CD4-positive, alpha-beta T cell (primary cell): ENCODE results near the gene TMEM126B. TPM values are rescaled to one million over a fixed set of nuclear protein-coding genes. Genes with fewer than 3 reads are reported as not detected.
"Not testable (repeated sequence)": the region's sequence is repeated elsewhere in the genome, so short reads cannot be mapped to it uniquely, and the experiment has no call there.

Experiments
- ATAC-seq: fragments of 200-7000 bp; cut with Tn5 transposase; one replicate; pipeline ENCODE4 v1.10.0; 2022; ENCODE audit warnings: mild to moderate bottlenecking; ENCODE audit not compliant: poor library complexity
- CTCF ChIA-PET: fragments of 350-600 bp; sonication (Branson Sonifier 250); formaldehyde crosslinking; loops from one replicate; lab custom pipeline; 2021; ENCODE audit warnings: antibody characterized with exemption, inconsistent platforms; lab: Charles Lee
- POLR2A ChIA-PET: fragments of 350-600 bp; sonication (Branson Sonifier 250); formaldehyde crosslinking; loops from one replicate; lab custom pipeline; 2021; ENCODE audit warnings: antibody characterized with exemption, inconsistent platforms; lab: Charles Lee
- DNase-seq, 14 experiments: peaks; one replicate each; pipeline ENCODE4 v3.0.0-alpha.2; 2013 to 2020; ENCODE audit warnings: mixed read lengths in 2 of 14
- H3K27ac ChIP-seq, 2 donors: one replicate each; pipeline versions ENCODE4 v1.5.1 to v1.7.0; 2013; ENCODE audit warnings: low read length in 2 of 2, low read depth in 1 of 2, mild to moderate bottlenecking in 1 of 2
- H3K27me3 ChIP-seq, 2 experiments: 1 replicate in 1 of 2; 2 replicates in 1 of 2; pipeline versions ENCODE4 v1.6.1 to v1.7.0; 2013; ENCODE audit warnings: low read length in 2 of 2, control low read depth in 1 of 2, mild to moderate bottlenecking in 1 of 2, moderate library complexity in 1 of 2; ENCODE audit not compliant: insufficient read depth in 2 of 2, control insufficient read depth in 1 of 2
- H3K36me3 ChIP-seq: one replicate; pipeline ENCODE4 v1.6.1; 2013; ENCODE audit warnings: low read length, control low read depth; ENCODE audit not compliant: insufficient read depth
- H3K4me1 ChIP-seq: one replicate; pipeline ENCODE4 v1.6.1; 2013; ENCODE audit warnings: low read length, control low read depth; ENCODE audit not compliant: insufficient read depth
- H3K4me3 ChIP-seq: one replicate; pipeline ENCODE4 v1.5.1; 2013; ENCODE audit warnings: mild to moderate bottlenecking, low read length, moderate library complexity
- H3K9me3 ChIP-seq, 2 experiments: 1 replicate in 1 of 2; 2 replicates in 1 of 2; pipeline versions ENCODE4 v1.6.1 to v1.7.0; 2013; ENCODE audit warnings: low read length in 2 of 2, mild to moderate bottlenecking in 2 of 2, control low read depth in 1 of 2, moderate library complexity in 1 of 2; ENCODE audit not compliant: control insufficient read depth in 1 of 2, insufficient read depth in 1 of 2
- H3K27ac Mint-ChIP-seq: one replicate; pipeline ENCODE4 v1.8.0; 2020; ENCODE audit warnings: mixed read lengths
- H3K27me3 Mint-ChIP-seq: one replicate; pipeline ENCODE4 v1.8.0; 2021; ENCODE audit warnings: mixed read lengths
- H3K36me3 Mint-ChIP-seq: one replicate; pipeline ENCODE4 v1.8.0; 2021; ENCODE audit warnings: low read depth, mixed read lengths
- H3K4me1 Mint-ChIP-seq: one replicate; pipeline ENCODE4 v1.8.0; 2021; ENCODE audit warnings: low read depth, mixed read lengths
- H3K4me3 Mint-ChIP-seq: one replicate; pipeline ENCODE4 v1.8.0; 2020; ENCODE audit warnings: mild to moderate bottlenecking, mixed read lengths
- H3K9me3 Mint-ChIP-seq: one replicate; pipeline ENCODE4 v1.8.0; 2020; ENCODE audit warnings: mixed read lengths
- intact Hi-C, 2 experiments: fragments of 100-400 bp; cut with DNase I in 1 of 2; cut with micrococcal nuclease in 1 of 2; formaldehyde crosslinking; loops; one replicate each; pipeline versions ENCODE4 v1.15.1 to v1.9.0; 2023 to 2025; cut with DNase I, micrococcal nuclease
- total RNA-seq, 174 experiments: library from RNA in 2 of 174; stranded (reverse) in 2 of 174; gene quantifications; one replicate each; pipeline ENCODE4 v1.2.3 and lab custom pipeline; 2021 to 2026
- TF ChIP-seq, protein P1 (sequence below): fragments of 200-600 bp; IDR thresholded peaks from one replicate; pipeline ENCODE4 v1.8.0; 2022; ENCODE audit warnings: antibody characterized with exemption, mild to moderate bottlenecking

TMEM126B gene
- total RNA-seq, 2 experiments from 2014 or later, result 16.3 to 16.8 TPM

DNA sequence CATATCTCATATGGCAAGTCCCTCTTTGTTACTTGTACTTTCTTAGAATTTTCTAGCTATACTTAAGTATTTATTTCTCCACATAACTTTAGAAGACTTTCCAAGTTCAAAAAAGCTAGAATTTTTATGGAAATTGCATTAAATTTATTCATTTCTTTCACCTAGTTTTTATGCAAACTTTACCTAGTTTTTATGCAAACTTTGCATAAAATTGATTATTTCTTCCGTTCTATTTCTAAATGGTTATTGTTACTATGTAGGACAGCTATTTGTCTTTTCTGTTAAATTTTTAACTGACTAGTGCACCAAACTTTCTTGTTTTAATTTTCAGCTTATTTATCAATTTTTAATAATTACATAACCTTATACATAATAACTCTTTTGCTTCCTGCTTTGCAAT lies 39.8 kb downstream of the TMEM126B start:
- Histone ChIP-seq H3K36me3 (no peaks in the 10 kb centered on the region), H3K4me1 (peaks cover 10% of the 10 kb centered on the region), H3K9me3 (no peaks in the 10 kb centered on the region), H3K27me3 (no peaks in the 10 kb centered on the region), H3K27ac (no peak overlapping the region), H3K4me3 (no peak overlapping the region)
- ATAC-seq (no peak), DNase-seq (no peak)
- Mint-ChIP-seq H3K27me3 (no peaks in the 10 kb centered on the region), H3K36me3 (peaks cover 20% of the 10 kb centered on the region), H3K27ac (no peak overlapping the region), H3K9me3 (no peaks in the 10 kb centered on the region), H3K4me1 (peaks cover 26% of the 10 kb centered on the region), H3K4me3 (peak overlapping the region; percentile 42)
- ChIA-PET CTCF (interaction anchor here (1.2 to 1.8 kb wide), 2 partner anchors 11 to 187 kb away, joined by 5 read pairs; partner anchors contain the start of gene CCDC83), POLR2A (interaction anchor here (1.0 kb wide), 1 partner anchor 21 kb away, joined by 5 read pairs; the partner anchor contains the start of gene TMEM126A)
- TF ChIP-seq, protein P1, sequence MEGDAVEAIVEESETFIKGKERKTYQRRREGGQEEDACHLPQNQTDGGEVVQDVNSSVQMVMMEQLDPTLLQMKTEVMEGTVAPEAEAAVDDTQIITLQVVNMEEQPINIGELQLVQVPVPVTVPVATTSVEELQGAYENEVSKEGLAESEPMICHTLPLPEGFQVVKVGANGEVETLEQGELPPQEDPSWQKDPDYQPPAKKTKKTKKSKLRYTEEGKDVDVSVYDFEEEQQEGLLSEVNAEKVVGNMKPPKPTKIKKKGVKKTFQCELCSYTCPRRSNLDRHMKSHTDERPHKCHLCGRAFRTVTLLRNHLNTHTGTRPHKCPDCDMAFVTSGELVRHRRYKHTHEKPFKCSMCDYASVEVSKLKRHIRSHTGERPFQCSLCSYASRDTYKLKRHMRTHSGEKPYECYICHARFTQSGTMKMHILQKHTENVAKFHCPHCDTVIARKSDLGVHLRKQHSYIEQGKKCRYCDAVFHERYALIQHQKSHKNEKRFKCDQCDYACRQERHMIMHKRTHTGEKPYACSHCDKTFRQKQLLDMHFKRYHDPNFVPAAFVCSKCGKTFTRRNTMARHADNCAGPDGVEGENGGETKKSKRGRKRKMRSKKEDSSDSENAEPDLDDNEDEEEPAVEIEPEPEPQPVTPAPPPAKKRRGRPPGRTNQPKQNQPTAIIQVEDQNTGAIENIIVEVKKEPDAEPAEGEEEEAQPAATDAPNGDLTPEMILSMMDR, result no peak
- intact Hi-C loops, result loop anchor here (5.0 to 10.0 kb wide), 5 partner anchors 84 to 637 kb away; partner anchors contain the start of genes EED (in 1 of the 2), HIKESHI (in 1 of the 2) and PICALM (in 1 of the 2)

DNA sequence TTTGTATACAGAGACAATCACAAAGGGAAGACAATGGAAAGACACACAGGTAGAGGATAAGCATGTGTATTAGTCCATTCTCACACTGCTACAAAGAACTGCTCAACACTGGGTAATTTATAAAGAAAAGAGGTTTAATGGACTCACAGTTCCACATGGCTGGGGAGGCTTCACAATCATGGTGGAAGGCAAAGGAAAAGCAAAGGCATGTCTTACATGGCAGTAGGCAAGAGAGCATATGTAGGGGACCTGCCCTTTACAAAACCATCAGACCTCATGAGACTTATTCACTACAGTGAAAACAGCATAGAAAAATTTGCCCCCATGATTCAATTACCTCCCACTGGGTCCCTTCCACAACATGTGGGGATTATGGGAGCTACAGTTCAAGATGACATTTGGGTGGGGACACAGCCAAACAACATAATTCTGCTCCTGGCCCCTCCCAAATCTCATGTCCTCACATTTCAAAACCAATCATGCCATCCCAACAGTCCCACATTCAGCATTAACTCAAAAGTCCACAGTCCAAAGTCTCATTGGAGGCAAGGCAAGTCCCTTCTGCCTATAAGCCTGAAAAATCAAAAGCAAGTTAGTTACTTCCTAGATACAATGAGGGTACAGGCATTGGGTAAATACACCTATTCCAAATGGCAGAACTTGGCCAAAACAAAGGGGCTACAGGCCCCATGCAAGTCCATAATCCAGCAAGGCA lies 42.7 kb downstream of the TMEM126B start:
- intact Hi-C loops, H3K4me3 Mint-ChIP-seq, H3K36me3 Mint-ChIP-seq, H3K27me3 ChIP-seq, DNase-seq, CTCF ChIA-PET, ATAC-seq, H3K27ac ChIP-seq, H3K9me3 ChIP-seq, H3K4me1 ChIP-seq, H3K27ac Mint-ChIP-seq, H3K27me3 Mint-ChIP-seq, H3K9me3 Mint-ChIP-seq, H3K4me3 ChIP-seq, H3K4me1 Mint-ChIP-seq, H3K36me3 ChIP-seq: not testable (repeated sequence)
- POLR2A ChIA-PET, result interaction anchor here (0.6 kb wide), 1 partner anchor 16 kb away, joined by 4 read pairs; no protein-coding TSS in a partner anchor

DNA sequence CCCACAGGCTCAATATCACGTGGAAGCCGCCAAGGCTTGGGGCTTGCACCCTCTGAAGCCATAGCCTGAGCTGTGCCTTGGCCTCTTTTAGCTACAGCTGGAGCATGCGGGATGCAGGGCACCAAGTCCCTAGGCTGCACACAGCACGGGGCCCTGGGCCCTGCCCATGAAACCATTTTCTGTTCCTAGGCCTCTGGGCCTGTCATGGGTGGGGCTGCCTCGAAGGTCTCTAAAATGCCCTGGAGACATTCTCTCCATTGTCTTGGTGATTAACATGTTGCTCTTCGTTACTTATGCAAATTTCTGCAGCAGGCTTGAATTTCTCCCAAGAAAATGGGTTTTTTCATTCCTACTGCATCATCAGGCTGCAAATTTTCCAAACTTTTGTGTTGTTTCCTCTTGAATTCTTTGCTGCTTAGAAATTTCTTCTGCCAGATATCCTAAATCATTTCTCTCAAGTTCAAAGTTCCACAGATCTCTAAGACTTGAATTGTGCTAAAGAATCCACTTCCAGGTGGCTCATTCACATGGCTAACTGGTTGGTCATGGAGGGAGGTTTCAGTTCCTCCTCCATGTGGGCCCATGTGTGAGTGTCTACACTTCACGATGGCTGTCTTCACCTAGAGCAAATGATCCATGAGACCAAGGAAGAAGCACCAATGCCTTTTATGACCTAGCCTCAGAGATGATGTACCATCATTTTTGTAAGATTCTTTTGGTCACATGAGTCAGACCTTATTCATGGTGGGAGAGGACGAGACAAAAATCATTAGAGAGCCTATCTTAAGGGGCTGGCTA lies 43.9 kb downstream of the TMEM126B start:
- H3K9me3 ChIP-seq, result no peaks in the 10 kb centered on the region
- ATAC-seq (no peak), DNase-seq (no peak)
- POLR2A ChIA-PET, result no interaction called here
- H3K4me1 Mint-ChIP-seq, result no peaks in the 10 kb centered on the region
- H3K27ac Mint-ChIP-seq, result no peak overlapping the region
- no peaks in the 10 kb centered on the region for H3K27me3 Mint-ChIP-seq
- CTCF ChIA-PET, result no interaction called here
- no peaks in the 10 kb centered on the region for H3K27me3 ChIP-seq
- no peak overlapping the region for H3K27ac ChIP-seq
- no peaks in the 10 kb centered on the region for H3K36me3 ChIP-seq
- no peaks in the 10 kb centered on the region for H3K36me3 Mint-ChIP-seq
- no peak overlapping the region for H3K4me3 Mint-ChIP-seq
- H3K4me3 ChIP-seq, result no peak overlapping the region
- TF ChIP-seq, protein P1, result no peak
- no peaks in the 10 kb centered on the region for H3K4me1 ChIP-seq
- no peaks in the 10 kb centered on the region for H3K9me3 Mint-ChIP-seq
- intact Hi-C loops, result no loop called here
